ENCODE measurements around the gene PHAF1. TPM values are rescaled to one million over a fixed set of nuclear protein-coding genes. Genes with fewer than 3 reads are reported as not detected.

PHAF1 gene
- total and polyA plus RNA-seq, 9 of the 15 experiments (the other 6 are each of a cell fraction or from before 2014, with no cell fraction given) = 5.1 to 25.4 (median 13.8) TPM

DNA sequence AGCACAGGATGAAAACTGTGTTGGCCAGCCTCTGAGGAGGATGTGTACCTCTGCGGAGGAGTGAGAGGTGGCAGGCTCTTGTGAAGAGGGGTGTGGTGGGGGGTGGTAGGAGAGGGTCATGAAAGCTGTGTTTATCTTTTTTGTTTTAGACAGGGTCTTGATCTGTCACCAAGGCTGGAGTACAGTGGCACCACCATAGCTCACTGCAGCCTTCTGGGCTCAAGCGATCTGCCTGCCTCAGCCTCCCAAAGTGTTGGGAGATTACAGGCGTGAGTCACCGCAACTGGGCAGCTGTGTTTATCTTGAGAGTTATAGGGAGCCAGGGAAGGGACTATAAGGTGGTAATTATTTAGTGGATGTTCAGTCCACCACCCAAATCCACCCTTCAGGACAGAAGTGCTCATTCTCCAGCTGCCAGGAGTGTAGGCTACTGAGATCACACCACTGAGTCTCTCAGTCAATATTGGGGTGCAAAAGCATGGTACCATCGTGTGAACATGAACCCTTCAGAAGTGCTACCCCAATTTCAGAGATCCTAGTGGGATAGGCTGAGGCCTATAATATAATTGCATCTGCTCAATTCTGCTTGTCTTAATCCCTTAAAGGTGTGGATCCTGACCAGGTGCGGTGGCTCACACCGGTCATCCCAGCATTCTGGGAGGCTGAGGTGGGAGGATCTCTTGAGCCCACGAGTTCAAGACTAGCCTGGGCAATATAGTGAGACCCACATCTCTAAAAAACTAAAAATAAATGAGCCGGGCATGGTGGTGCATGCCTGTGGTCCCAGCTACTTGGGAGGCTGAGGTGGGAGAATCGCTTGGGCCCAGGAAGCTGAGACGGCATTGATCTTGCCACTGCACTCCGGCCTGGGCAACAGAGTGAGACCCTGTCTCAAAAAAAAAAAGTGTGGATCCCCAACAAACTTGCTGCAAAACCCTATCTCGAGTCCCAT, 81.0 kb downstream of the PHAF1 start (continued):
- TF ChIP-seq FOXA3 (CRISPR knock-in tag; conservative IDR thresholded peaks at IDR 0.05 in 1 of 2, IDR thresholded peaks at IDR 0.05 in 1 of 2) (peak; percentile 27 to 88; a peak in 2 of 4 replicates), ZNF41 (CRISPR knock-in tag; conservative IDR thresholded peaks at IDR 0.05) (no peak), ZNF77 (CRISPR knock-in tag; IDR thresholded peaks at IDR 0.05) (no peak), XRCC3 (IDR thresholded peaks at IDR 0.05) (no peak), MTA3 (IDR thresholded peaks at IDR 0.05; ENCODE audit: borderline replicate concordance) (0 out of 2 replicates have a peak, but pooled peaks have one; percentile 33), NCOR1 (IDR thresholded peaks at IDR 0.05) (peak; percentile 40; the same call in 1 of the 2 replicates), TFAM (CRISPR knock-in tag; conservative IDR thresholded peaks at IDR 0.05) (no peak)
- TF ChIP-seq, protein P1, sequence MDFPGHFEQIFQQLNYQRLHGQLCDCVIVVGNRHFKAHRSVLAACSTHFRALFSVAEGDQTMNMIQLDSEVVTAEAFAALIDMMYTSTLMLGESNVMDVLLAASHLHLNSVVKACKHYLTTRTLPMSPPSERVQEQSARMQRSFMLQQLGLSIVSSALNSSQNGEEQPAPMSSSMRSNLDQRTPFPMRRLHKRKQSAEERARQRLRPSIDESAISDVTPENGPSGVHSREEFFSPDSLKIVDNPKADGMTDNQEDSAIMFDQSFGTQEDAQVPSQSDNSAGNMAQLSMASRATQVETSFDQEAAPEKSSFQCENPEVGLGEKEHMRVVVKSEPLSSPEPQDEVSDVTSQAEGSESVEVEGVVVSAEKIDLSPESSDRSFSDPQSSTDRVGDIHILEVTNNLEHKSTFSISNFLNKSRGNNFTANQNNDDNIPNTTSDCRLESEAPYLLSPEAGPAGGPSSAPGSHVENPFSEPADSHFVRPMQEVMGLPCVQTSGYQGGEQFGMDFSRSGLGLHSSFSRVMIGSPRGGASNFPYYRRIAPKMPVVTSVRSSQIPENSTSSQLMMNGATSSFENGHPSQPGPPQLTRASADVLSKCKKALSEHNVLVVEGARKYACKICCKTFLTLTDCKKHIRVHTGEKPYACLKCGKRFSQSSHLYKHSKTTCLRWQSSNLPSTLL (IDR thresholded peaks at IDR 0.05) = no peak
- TF ChIP-seq, protein P2, sequence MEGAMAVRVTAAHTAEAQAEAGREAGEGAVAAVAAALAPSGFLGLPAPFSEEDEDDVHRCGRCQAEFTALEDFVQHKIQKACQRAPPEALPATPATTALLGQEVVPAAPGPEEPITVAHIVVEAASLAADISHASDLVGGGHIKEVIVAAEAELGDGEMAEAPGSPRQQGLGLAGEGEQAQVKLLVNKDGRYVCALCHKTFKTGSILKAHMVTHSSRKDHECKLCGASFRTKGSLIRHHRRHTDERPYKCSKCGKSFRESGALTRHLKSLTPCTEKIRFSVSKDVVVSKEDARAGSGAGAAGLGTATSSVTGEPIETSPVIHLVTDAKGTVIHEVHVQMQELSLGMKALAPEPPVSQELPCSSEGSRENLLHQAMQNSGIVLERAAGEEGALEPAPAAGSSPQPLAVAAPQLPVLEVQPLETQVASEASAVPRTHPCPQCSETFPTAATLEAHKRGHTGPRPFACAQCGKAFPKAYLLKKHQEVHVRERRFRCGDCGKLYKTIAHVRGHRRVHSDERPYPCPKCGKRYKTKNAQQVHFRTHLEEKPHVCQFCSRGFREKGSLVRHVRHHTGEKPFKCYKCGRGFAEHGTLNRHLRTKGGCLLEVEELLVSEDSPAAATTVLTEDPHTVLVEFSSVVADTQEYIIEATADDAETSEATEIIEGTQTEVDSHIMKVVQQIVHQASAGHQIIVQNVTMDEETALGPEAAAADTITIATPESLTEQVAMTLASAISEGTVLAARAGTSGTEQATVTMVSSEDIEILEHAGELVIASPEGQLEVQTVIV (CRISPR knock-in tag; IDR thresholded peaks at IDR 0.05; ENCODE audit: borderline replicate concordance) = no peak
- TF ChIP-seq, protein P3, sequence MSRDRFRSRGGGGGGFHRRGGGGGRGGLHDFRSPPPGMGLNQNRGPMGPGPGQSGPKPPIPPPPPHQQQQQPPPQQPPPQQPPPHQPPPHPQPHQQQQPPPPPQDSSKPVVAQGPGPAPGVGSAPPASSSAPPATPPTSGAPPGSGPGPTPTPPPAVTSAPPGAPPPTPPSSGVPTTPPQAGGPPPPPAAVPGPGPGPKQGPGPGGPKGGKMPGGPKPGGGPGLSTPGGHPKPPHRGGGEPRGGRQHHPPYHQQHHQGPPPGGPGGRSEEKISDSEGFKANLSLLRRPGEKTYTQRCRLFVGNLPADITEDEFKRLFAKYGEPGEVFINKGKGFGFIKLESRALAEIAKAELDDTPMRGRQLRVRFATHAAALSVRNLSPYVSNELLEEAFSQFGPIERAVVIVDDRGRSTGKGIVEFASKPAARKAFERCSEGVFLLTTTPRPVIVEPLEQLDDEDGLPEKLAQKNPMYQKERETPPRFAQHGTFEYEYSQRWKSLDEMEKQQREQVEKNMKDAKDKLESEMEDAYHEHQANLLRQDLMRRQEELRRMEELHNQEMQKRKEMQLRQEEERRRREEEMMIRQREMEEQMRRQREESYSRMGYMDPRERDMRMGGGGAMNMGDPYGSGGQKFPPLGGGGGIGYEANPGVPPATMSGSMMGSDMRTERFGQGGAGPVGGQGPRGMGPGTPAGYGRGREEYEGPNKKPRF (IDR thresholded peaks at IDR 0.05; ENCODE audit: low read depth, low read length) = no peak
- TF ChIP-seq, protein P4, sequence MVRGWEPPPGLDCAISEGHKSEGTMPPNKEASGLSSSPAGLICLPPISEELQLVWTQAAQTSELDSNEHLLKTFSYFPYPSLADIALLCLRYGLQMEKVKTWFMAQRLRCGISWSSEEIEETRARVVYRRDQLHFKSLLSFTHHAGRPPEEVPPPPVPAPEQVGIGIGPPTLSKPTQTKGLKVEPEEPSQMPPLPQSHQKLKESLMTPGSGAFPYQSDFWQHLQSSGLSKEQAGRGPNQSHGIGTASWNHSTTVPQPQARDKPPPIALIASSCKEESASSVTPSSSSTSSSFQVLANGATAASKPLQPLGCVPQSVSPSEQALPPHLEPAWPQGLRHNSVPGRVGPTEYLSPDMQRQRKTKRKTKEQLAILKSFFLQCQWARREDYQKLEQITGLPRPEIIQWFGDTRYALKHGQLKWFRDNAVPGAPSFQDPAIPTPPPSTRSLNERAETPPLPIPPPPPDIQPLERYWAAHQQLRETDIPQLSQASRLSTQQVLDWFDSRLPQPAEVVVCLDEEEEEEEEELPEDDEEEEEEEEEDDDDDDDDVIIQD (CRISPR knock-in tag; IDR thresholded peaks at IDR 0.05) = no peak
- TF ChIP-seq, protein P5, sequence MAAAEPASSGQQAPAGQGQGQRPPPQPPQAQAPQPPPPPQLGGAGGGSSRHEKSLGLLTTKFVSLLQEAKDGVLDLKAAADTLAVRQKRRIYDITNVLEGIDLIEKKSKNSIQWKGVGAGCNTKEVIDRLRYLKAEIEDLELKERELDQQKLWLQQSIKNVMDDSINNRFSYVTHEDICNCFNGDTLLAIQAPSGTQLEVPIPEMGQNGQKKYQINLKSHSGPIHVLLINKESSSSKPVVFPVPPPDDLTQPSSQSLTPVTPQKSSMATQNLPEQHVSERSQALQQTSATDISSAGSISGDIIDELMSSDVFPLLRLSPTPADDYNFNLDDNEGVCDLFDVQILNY (CRISPR knock-in tag; IDR thresholded peaks at IDR 0.05) = no peak

All from K562 (cell line).